ENCODE data around the gene TTLL11.

DNA sequence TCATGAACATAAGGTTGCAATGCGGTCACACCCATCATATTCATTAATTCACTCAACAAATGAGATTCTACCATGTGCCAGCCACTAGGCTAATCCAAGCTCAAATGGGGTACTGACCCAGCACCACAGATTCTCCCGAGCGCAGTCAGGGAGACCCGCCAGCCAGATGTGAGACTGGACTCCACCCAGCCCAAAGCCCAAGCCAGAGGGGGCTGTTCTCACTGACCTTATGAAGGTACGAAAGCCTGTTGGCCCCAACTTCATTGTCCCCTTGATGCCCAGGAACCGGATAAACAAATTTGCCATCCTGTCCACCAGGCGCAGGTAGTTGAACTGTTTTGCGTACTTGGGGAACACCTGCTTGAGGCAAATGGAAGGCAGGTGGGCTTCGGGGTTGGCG is 222.8 kb downstream of the TTLL11 start:
- no peak for TF ChIP-seq POLR2A (IDR thresholded peaks at IDR 0.05)
- TF ChIP-seq, protein P1, sequence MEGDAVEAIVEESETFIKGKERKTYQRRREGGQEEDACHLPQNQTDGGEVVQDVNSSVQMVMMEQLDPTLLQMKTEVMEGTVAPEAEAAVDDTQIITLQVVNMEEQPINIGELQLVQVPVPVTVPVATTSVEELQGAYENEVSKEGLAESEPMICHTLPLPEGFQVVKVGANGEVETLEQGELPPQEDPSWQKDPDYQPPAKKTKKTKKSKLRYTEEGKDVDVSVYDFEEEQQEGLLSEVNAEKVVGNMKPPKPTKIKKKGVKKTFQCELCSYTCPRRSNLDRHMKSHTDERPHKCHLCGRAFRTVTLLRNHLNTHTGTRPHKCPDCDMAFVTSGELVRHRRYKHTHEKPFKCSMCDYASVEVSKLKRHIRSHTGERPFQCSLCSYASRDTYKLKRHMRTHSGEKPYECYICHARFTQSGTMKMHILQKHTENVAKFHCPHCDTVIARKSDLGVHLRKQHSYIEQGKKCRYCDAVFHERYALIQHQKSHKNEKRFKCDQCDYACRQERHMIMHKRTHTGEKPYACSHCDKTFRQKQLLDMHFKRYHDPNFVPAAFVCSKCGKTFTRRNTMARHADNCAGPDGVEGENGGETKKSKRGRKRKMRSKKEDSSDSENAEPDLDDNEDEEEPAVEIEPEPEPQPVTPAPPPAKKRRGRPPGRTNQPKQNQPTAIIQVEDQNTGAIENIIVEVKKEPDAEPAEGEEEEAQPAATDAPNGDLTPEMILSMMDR (IDR thresholded peaks at IDR 0.05), result no peak

Data from Peyer's patch (tissue), 4 donors.